Muscle of arm (tissue), 12 donors: Measurements from ENCODE around the gene CYGB. TPM values are rescaled to one million over a fixed set of nuclear protein-coding genes. Genes with fewer than 3 reads are reported as not detected.
A peak's percentile ranks its signal among the peaks of the same experiment; 100 is the strongest.
"Not testable (repeated sequence)": the region's sequence is repeated elsewhere in the genome, so short reads cannot be mapped to it uniquely, and the experiment has no call there.

Source experiments
- DNase-seq: peaks from one replicate; pipeline ENCODE4 v3.0.0-alpha.2; 2013
- polyA plus RNA-seq, 12 donors: library from polyadenylated mRNA; unstranded; fragments of 120-200 nt; gene quantifications; one replicate each; pipeline ENCODE4 v1.2.1, GENCODE V29; 2013; ENCODE audit not compliant: insufficient read length in 12 of 12

CYGB gene
- polyA plus RNA-seq, 12 donors, result 12.8 to 35.3 (median 15.3) TPM; not detected in 1

DNA sequence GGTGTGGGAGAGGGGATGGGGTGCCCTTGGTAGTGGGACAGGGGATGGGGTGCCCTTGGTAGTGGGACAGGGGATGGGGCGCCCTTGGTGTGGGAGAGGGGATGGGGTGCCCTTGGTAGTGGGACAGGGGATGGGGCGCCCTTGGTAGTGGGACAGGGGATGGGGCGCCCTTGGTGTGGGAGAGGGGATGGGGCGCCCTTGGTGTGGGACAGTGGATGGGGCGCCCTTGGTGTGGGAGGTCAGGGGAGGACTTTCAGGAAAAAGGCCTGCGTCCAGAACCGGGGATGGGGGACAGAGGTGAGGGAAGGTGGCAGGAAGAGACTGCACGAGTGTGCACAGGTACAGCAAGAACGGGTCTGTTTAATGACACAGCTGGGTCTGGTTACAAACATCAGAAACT lies 10.5 kb downstream of the CYGB start:
- DNase-seq, result not testable (repeated sequence)

GRCh38 chr17:76525513-76525833 lies 12.0 kb downstream of the CYGB start:
- not testable (repeated sequence) for DNase-seq

- DNase-seq, result no peak
These were observed 12.7 kb downstream of the CYGB start for GRCh38 chr17:76524598-76525512.

GRCh38 chr17:76523084-76524037 lies 14.1 kb downstream of the CYGB start:
- DNase-seq, result peak; percentile 77

GRCh38 chr17:76521683-76522082 lies 15.8 kb downstream of the CYGB start:
- DNase-seq, result not testable (repeated sequence)

DNA sequence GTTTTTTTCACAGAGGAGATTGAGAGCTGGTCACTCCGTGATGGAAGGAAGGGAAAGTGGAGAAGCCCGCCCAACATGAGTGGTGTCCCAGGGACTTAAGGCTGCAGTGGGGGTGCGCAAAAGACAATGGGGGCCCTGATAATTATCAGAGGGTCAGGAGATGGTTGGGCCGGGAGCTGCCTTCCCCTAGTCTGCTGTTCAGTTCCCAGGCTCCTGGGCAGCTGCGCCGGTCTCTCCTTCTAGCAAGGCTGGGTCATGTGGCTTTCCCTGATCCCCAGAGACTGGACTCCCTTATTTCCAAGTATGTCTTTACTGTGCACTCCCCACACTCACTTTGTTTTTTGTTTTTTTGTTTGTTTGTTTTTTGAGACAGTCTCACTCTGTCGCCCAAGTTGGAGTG lies 16.2 kb downstream of the CYGB start:
- no peak for DNase-seq

GRCh38 chr17:76519048-76519966 lies 18.2 kb downstream of the CYGB start:
- peak; percentile 68 for DNase-seq

DNA sequence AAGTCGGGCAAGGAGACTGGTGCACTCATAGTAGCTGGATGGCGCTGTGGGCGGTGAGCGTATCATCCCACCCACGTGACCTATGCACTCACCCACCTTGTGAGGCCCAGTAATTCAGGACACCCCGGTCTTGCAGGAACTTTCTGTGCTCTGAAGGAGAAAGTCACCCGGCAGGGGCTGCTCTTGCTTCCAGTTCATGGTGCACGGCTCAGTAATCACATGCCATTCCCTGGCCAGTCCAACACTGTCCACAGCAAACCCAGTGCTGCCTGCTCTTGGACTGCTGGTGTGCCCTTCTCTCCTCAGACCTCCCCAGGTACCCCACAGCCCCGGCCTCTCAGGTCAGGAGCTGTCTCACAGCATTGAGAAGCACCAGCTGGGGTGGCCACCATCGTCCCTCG lies 19.9 kb downstream of the CYGB start:
- DNase-seq, result no peak

DNA sequence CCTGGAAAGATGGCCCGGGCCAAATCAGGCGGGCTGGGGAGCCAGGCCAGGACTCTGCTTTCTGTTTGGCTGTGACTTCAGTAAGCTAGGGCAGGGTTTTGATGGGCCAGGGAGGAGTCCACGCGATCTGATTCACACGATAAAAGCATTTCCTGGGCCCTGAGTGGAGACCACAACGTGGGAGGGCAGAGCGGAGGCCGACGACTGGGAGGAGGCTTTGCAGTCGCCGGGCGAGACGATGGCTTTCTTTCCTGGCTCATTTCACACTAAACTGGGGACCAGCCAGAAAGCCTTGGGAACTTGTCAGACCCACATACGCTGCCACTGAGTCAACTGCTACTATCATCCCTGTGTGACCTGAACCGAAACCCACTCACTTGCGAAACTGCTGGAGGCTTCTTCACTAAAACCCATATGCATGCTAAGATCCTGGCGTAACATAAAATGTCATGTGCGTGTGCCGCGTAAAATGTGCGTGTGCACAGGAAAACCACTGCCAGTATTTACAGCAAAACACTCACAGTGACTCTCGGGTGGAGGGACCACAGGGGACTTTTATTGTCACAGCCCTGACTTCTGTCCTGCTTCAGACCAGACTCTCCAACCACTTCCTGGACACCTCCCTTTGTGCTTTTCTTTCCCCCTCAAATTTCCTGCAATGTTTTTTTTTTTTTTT lies 22.1 kb downstream of the CYGB start:
- DNase-seq, result no peak

GRCh38 chr17:76514355-76514754 lies 23.2 kb downstream of the CYGB start:
- DNase-seq, result not testable (repeated sequence)

GRCh38 chr17:76513306-76513692 lies 24.2 kb downstream of the CYGB start:
- no peak for DNase-seq

DNA sequence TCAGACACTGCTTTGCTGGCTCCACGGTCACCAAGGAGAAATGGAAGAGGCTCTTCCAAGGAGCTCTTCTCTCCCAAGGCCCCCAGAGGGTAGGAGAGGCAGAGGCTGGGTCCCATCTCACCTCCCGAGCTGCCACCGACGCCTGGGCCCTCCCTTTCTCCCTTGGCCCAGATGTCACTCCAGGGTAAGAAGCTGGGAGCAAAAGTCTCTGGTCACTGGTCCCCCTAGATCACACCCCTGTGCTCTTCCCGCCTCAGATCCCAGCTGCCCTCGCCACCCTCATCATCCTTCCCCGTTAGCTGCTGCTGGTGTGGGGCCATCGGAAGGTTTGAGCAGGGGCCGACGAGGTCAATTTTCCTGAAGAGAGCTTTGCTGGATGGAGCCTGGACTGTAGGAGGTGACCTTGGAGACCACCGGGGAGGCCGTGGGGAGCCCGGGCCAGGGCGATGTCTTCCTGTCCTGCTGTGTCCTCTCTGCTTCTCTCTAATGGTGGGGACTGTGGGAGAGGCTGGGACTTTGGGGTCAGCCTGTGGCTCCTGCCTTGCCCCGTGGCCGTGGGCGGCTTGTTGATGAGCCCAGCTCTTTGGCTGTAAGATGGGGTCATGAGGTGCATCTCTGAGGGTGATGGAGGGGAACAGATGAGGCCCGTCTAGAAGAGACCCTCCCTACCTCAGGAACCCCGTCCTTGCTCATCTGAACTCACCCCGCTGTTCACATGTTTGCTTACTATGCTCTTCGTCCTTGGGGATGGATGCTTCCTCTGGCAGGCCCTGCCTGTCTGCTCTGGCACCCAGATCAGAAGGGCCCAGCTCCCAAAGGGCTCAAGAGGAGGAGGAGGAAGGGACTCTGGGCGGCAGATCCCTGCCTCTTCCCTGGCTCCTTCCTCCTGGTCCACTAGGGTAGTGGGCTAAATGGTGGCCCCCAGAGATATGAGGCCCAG lies 24.9 kb downstream of the CYGB start:
- DNase-seq, result no peak

GRCh38 chr17:76511668-76512365 lies 25.7 kb downstream of the CYGB start:
- DNase-seq, result no peak

- no peak for DNase-seq
These were observed 26.7 kb downstream of the CYGB start for GRCh38 chr17:76510831-76511244.

GRCh38 chr17:76508472-76509063 lies 28.9 kb downstream of the CYGB start:
- not testable (repeated sequence) for DNase-seq

DNA sequence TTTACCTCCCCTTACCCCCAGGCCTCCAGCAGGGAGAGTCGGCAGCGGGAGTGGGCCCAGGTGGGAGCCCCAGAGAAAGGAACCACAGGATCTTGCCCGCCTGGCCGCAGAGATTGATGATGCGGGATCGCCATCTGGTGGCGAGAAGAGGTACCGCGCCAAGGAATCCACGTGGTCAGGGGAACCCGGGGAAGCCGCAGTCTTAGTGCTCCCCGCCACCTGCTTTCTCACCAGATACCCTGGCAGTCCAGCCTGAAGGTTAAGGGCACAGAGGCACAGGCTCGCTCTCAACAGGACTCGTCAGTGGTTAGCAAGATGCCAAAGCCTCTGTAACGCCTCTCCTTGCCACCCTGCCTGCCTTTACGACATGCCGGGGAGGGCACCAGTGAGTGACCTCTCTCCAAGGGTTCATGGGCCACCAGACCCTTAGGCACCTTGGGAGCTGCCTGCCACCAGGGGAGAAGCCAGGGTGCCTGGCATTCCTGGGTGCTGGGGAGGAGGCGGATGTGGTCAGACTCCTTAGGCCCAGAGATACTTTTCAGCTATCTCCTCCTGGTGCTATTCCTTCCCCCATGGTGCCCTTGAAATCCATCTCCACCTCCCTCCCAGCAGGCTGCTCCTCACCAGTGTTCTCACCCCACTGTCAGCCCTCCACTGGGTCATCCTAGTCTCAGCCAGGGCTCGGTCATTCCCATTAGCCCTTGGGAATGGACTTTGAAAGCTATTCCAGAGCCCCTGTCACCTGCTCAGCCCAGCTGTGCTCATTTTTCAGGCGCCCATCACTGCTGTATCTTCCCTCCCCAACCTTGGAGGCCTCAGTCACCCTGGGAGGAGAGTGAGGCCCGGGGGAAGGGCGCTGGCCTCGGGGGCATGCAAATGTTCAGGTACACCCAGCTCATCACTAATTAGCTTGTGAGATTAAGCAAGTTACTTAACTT lies 30.8 kb downstream of the CYGB start:
- DNase-seq, result peak; percentile 82

DNA sequence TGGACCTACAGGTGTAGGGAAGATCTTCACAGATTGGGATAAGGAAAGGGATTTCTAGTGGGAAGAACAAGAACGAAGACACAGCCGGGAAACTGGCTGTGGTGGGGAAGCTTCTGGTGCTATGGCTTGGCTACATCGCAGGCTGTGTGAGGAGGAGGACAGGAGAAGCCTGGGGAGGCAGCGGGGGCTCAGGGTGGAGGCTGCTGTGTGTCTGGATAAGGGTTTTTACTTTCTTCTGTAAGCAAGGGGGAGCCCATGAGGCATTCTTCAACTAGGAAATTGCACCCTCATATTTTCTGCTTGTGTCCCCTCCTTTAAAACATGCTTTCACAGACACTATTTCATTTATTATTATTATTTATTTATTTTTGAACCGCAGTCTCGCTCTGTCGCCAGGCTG lies 33.4 kb downstream of the CYGB start:
- DNase-seq, result no peak
